A172 (cell line): ENCODE data around the gene TLE7. TPM values are rescaled to one million over a fixed set of nuclear protein-coding genes. Genes with fewer than 3 reads are reported as not detected.

Source experiments
- DNase-seq: peaks from one replicate; pipeline ENCODE4 v3.0.0-alpha.2; 2015; ENCODE audit warnings: low spot score
- total RNA-seq: library from RNA; depleted of rRNA; stranded (reverse); fragments of >200 nt; shearing (Covaris generic); gene quantifications from 2 replicates; pipeline ENCODE4 v1.2.3, GENCODE V29; 2014

Gene TLE7
- total RNA-seq, 1 experiment from 2014 or later = not detected

DNA sequence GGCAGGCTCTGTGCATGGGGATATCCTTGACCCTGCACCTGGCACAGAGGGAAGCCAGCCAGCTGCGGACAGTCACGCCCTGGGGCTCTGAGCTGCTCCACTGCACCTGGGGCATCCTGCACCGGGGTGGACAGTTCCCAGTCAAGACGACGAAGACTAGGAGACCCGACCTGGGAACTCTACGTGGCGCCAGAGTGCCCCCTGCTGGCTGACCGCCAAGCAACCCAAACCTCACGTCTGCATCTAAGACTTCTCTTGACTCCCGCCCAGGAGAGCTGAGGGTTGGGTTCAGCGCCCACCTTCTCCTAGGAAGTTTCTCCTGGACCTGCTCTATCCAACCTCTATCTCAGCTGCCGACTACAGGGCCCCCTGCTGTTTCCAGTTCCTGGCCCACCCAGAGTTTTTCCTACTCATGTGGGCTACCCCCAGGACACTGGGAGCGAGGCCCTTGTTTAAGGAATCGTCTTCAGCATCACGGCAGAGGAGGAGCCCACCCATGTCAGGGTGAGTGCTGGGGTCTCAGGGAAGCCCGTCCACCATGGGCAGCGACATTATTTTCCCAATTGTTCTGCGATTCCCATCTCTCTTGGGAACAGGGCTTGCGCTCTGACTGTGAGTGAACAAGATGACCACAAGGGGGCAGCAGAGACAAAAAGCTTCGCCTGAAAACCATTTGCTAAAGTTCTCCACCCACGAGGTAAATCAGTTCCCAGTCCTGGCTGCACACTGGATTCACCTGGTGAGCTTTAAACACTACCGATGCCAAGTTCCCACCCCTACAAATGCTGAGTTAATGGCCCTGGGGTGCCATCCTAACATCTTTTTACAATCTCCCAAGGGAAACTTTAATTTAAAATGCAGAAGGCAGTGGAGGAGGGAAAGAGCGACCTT lies 29.3 kb downstream of the TLE7 start:
- peak; percentile 86 for DNase-seq

GRCh38 chr16:71410146-71410545 lies 31.7 kb downstream of the TLE7 start:
- no peak for DNase-seq

- no peak for DNase-seq
Measured at GRCh38 chr16:71409011-71409775, 32.7 kb downstream of the TLE7 start.

GRCh38 chr16:71408536-71408935 lies 33.3 kb downstream of the TLE7 start:
- DNase-seq = no peak

- no peak for DNase-seq
Measured at GRCh38 chr16:71407731-71408130, 34.1 kb downstream of the TLE7 start.

GRCh38 chr16:71406724-71407123 lies 35.1 kb downstream of the TLE7 start:
- DNase-seq = no peak

- DNase-seq = no peak
Measured at GRCh38 chr16:71406316-71406715, 35.5 kb downstream of the TLE7 start.

- no peak for DNase-seq
Measured at GRCh38 chr16:71404364-71404763, 37.5 kb downstream of the TLE7 start.

GRCh38 chr16:71402674-71403073 lies 39.2 kb downstream of the TLE7 start:
- no peak for DNase-seq

DNA sequence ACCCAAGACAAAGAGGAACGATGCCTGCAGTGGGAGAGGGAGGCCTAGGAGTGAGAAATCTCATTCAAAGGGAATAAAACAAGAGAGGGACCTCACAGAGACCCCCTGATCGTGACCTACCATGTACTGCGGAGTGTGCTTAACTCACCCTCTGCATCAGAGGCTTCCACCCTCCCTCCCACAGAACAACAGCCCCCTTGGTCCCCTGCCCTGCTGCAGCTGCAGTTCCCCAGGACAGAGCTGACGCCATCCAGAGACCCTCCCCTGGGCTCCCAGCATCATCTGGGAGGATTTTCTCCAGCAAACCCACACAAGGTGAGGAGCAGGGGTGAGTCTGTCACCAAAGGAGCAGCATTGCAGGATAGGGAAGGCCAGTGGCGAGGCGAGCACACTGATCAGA lies 39.8 kb downstream of the TLE7 start:
- no peak for DNase-seq

DNA sequence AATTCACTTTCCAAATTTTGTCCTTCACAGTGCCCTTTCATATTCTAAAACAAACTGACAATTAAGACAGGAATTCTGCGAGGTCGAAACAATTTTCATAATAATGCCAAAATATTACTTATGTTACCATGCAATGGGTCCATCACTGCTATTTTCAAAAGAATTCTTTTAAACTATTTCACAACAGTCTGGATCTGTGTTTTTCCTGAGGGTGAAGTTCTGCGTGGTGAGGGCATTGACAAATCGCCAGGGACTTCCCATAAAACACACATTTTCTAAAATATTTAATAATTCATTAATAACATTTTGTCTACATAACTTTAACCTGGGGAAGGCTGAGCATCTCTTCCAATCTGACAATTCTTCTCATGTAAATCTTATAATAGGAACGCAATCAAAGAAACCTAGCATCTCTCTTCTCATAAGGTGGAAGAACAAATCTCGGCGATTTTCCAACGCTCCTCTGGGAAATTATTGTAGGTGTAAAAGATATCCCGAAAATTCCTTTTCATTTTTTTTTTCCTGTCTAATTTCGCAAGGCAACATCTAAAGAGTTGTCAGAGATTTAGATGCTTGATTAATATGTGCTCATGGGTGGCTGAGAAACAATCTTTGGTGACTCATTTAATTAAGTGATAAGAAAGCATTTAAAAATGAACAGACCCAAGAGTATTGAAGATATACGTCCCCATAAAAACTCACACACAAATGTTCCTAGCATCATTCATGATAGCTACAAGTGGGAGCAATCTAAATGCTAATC lies 41.9 kb downstream of the TLE7 start:
- DNase-seq = no peak

- no peak for DNase-seq
Measured at GRCh38 chr16:71396594-71396993, 45.3 kb downstream of the TLE7 start.

- no peak for DNase-seq
Measured at GRCh38 chr16:71389330-71389729, 52.5 kb downstream of the TLE7 start.

- DNase-seq = no peak
Measured at GRCh38 chr16:71387045-71387871, 54.6 kb downstream of the TLE7 start.

DNA sequence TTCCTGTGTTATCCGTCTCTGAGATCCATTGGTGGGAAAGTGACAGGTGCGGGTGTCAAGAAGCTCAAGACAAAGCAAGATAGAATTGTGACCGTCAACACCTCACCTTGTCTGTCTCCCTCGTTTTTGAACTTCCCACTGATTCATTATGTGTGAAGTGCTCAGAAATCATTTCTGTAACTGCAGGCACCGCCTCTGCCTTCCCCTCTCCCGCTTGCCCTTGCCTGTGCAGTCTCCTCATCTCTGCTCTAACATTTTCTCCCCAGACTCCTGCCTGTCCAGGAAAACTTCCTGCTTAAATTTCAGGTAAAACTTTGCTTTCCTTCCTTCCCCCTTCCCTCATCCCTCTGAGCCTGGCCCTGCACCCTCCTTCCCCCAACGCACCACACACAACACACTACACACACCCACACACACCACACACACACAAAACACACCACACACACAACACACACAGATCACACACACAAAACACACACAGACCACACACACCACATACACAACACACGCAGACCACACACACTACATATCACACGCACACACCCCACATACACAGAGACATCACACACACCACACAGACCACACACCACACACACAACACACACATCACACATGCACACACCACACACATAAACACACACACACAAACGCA lies 57.7 kb downstream of the TLE7 start:
- DNase-seq = no peak

DNA sequence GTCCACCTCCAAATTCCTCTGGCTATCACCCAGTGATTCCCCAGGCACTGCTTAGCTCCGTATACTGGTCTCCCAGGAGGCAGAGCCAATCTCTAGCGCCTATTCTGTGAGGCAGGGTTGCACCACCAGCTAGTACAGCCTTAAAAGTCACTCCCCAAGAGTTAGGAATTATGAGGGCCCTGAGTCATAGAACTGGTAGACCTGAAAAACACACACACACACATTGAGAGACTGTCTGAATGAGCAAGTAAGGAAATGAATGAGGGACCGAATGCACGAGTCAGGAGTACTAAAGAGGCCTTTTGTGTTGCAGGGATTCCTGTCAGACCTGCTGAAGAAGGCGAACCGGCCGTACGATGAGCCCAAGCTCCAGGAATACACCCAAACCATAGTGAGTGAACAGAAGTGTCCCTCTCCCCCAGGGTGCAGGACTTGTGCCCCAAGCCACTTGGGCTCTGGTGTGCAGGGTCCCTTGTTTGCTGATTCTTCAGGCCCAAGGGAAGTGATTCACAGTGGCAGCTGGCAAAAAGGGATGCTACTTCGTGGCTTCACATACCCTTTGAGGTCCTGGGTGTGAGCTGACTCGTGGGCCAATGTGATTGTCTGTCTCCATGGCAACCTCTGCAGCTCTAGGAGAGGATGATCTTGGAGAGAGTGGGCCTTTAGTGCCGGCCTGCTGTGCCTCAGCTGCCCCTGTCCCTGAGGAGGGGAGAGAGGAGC lies 58.6 kb downstream of the TLE7 start:
- DNase-seq = no peak

DNA sequence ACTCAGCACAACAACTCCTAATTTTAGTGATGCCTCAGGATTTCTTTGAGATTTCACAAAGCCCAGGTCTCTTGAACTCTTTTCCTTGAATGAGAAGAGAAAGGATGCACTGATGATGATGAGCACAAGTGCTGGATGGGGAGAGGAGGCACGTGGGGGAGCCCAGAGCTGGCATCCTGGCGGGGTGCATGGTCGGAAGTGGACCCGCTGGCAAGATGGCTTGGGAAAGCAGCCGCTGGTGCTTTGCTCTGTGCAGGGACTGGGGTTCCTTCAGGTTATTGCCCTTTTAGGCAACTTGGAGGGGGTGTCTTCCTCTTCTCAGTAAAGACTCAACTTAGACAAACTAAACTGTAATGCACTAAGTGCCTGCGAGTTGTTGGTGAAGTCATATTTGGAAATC lies 61.0 kb downstream of the TLE7 start:
- DNase-seq = no peak
